GM20000 (cell line): ENCODE measurements around the gene FAM131C.

Source experiments
- DNase-seq: peaks from one replicate; pipeline ENCODE4 v3.0.0; 2012; ENCODE audit warnings: low spot score
- TF ChIP-seq, protein P1 (sequence below): IDR thresholded peaks from 2 replicates; pipeline ENCODE4 v1.5.1; 2012; ENCODE audit warnings: mild to moderate bottlenecking, control low read depth; ENCODE audit errors: extremely low read depth, missing control alignments

FAM131C gene

DNA sequence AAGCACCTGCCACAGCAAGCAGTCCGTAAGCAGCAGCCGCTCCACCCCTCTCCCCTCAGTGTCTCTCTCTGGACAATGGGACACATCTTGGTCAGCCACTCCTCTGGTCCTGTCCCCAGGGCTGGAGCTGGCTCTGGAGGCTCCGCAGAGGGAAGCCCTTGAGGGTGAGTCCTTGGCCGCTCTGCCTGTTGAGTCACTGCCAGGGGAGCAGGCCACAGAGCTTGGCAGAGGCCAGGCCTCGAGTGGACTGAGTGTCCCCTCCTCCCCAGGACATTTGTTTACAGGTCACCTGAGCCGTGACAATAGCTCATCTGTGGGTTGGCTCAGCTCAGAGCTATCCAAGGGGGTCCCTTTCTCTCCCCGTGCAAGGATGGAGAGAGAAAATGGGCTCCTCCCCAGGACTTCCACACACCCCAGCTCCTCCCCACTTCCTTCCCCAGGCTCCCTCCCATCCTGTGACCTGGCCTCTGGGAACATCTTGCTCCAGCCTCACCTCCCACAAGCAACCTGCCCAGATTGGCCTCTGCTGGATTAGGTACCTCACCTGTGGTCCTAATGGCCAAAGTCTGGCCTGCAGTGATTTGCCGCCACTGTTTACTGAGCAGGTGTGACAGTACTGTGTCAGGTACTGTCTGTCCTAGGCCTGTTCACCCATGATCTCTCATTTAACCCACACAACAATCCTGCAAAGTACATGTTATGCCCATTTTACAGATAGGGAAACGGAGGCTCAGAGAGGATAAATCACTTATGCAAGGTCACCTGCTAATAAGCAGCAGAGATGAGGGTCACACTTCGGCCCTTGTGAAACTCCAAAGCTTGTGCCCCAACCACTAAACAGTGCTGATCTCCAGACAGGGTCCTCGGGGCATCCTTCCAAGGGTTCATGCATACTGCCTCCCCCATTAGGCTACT is 4.8 kb downstream of the FAM131C start:
- TF ChIP-seq, protein P1, sequence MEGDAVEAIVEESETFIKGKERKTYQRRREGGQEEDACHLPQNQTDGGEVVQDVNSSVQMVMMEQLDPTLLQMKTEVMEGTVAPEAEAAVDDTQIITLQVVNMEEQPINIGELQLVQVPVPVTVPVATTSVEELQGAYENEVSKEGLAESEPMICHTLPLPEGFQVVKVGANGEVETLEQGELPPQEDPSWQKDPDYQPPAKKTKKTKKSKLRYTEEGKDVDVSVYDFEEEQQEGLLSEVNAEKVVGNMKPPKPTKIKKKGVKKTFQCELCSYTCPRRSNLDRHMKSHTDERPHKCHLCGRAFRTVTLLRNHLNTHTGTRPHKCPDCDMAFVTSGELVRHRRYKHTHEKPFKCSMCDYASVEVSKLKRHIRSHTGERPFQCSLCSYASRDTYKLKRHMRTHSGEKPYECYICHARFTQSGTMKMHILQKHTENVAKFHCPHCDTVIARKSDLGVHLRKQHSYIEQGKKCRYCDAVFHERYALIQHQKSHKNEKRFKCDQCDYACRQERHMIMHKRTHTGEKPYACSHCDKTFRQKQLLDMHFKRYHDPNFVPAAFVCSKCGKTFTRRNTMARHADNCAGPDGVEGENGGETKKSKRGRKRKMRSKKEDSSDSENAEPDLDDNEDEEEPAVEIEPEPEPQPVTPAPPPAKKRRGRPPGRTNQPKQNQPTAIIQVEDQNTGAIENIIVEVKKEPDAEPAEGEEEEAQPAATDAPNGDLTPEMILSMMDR = no peak
- no peak for DNase-seq

DNA sequence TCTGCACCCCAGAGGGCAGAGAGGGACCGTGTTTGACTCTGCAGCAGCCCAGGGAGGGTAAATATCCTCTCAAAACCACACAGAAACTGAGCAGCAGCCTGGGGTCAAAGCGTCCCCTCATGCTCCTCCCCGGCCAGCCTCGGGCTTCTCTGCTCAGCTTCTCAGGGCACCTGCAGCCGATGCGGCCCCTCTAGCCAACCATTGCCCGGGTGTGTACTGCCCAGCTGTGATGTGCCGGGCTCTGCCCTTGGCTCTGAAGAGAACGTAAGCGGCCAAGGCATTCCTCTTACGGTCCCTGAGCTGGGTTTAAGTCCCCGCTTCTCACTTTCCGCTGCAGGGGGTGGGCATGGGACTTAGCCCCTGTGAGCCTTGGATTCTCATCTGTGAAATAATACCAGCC is 5.5 kb downstream of the FAM131C start:
- TF ChIP-seq, protein P1 = no peak
- no peak for DNase-seq

DNA sequence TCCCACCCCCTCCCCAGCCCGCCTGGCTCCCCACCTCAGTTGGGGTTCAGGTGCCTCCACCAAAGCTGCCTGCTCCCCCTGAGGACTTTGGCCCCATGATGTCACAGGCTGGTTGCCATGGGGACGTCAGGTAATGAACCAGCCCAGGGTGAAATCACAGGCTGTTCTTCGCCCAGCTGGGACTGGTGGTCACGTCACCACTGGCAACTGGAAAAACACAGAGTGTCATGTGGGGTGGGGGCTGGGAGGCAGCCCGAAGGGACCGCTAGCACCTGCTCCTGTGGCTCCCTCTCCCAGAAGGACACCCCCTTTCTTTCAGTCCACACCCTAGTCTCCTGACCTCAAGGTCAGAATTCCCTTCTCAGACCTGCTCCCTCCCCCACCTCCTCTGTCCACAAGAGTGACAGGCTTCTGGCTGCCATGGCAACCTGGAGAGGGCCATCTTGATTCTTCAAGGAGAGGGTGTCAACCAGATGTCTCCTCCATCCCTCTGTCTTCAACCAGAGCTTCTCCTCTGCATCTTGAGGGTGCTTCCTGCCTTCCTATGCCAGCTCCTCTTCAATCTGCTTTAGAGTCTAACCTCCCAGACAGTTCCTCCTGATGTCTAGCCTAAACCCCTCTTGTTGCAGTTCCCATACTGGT is 6.2 kb downstream of the FAM131C start:
- TF ChIP-seq, protein P1 = no peak
- DNase-seq = no peak

DNA sequence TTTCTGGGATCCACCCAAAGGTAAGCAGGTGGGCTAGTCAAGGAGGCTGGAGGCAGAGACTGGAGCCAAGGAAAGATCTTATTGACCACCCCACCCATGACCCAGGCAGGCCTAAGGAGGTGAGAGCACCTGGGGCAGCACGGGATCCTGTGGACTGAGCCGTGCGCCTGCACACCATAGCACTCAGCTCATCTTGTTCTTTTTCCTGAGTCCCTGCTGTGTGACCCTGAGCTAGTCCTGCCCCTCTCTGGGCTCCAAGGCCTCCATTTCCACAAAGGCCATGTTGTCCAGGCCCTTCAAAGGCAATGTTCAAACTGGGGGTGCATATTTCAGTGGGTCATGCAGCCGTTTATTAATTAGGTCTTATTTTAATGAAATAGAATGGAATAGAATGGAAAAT is 7.2 kb downstream of the FAM131C start:
- TF ChIP-seq, protein P1 = no peak
- DNase-seq = no peak

DNA sequence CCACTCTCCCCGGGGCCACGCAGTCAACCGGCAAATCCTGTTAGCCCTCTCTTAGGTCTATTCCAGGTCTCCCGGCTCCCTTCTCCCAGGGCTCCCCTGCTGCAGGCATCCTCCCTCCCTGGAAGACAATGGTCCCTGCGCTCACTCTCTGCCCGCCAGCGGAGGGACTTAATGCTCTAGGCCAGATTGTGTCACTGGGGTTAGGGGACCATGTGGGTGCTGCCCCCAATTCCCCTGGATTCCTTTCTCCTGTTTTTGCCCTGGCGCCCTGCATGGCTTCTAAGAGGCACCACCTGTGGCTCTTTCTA is 8.2 kb downstream of the FAM131C start:
- TF ChIP-seq, protein P1 = no peak
- no peak for DNase-seq

DNA sequence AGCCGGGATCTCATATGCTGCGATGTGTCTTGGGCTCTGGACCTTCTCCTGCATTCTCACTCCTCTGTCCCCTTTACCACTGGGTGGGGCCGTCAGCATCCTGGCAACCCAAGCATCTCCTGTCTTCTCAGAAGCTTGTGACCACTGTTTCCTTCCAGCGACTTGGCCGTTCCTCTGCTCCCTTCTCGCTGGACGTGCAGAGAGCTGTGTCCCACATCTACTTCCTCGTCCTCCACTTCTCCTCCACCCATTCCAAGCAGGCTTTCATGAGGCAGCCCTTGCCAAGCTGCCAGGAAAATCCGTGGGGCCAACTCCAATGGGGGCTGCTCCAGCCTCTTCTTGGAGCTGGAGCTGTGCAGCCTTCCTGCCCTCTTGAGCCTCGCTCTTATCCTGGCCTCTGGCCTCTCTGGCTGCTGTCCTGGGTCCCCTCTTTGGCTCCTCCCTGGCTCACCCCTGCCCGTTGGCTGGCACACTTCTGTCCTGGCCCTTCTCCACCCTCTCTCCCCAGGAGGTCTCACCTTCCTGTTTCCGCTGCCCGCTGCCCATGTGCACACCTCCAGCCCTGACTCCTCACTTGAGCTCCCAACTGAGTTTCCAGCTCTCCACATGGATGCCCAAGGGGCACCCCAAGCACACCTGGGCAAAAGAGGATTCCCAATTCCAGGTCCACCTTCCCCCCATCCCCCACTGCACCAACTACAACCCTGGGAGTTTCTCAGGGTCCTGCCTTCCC is 8.7 kb downstream of the FAM131C start:
- no peak for DNase-seq
- TF ChIP-seq, protein P1 = no peak

DNA sequence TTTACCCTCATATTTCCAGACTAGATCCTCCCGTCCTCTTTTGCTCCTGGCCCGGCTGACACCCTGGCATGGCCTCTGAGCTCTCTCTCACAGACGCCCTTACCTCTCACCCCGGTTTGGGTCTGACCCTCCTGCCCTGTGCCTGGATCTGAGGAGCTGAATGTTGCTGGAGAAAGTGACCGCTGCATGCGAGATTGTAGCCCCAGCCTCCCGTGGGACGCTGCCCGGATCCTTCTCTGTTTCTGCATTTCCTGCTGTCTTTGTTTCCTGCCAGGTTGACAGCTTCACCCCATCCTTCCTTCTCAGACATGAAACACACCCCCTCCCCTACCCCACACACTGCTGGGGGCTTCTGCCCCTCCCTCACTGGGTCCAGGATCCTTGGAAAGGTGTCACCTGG is 9.5 kb downstream of the FAM131C start:
- TF ChIP-seq, protein P1 = no peak
- no peak for DNase-seq
